H1 (cell line): ENCODE data around the gene SYTL1. TPM values are rescaled to one million over a fixed set of nuclear protein-coding genes. Genes with fewer than 3 reads are reported as not detected.

ENCODE experiments used
- CTCF ChIA-PET: fragments of 300-600 bp; sonication (Branson Sonifier 250); formaldehyde crosslinking; loops from one replicate; lab custom pipeline; 2021; ENCODE audit not compliant: partially characterized antibody; lab: Charles Lee
- POLR2A ChIA-PET: fragments of 300-600 bp; sonication (Branson Sonifier 250); formaldehyde crosslinking; loops from one replicate; lab custom pipeline; 2021; ENCODE audit warnings: inconsistent platforms; ENCODE audit not compliant: partially characterized antibody; lab: Charles Lee
- DNase-seq, 2 experiments: peaks; one replicate each; pipeline versions ENCODE4 v3.0.0 to v3.0.0-alpha.2; 2010 to 2022; ENCODE audit warnings: low spot score in 2 of 2, low read depth in 1 of 2, mixed read lengths in 1 of 2
- FAIRE-seq: peaks from 2 replicates; lab custom pipeline; 2011; peaks lifted over from hg19 to GRCh38; lab: Jason Lieb, UNC
- H2AFZ ChIP-seq: 2 replicates; pipeline ENCODE4 v1.8.1; 2012; ENCODE audit warnings: low read length, inconsistent platforms
- H2AK5ac ChIP-seq: 2 replicates; pipeline ENCODE4 v1.6.1; 2013; ENCODE audit warnings: low read depth, low read length
- H2BK120ac ChIP-seq: replicated peaks from 2 replicates; pipeline ENCODE3; 2013; ENCODE audit warnings: low read depth, low read length, inconsistent platforms
- H2BK12ac ChIP-seq: 2 replicates; pipeline ENCODE4 v1.6.1; 2013; ENCODE audit warnings: low read depth, low read length
- H2BK15ac ChIP-seq: 2 replicates; pipeline ENCODE4 v1.6.1; 2013; ENCODE audit warnings: low read length
- H2BK20ac ChIP-seq: 2 replicates; pipeline ENCODE4 v1.6.1; 2013; ENCODE audit warnings: low read length
- H2BK5ac ChIP-seq: 2 replicates; pipeline ENCODE4 v1.6.1; 2013; ENCODE audit warnings: low read depth, low read length
- H3K14ac ChIP-seq: 2 replicates; pipeline ENCODE4 v1.6.1; 2013; ENCODE audit warnings: inconsistent platforms; ENCODE audit not compliant: insufficient read length
- H3K18ac ChIP-seq: 2 replicates; pipeline ENCODE4 v1.6.1; 2013; ENCODE audit warnings: low read length; ENCODE audit errors: extremely low read depth
- H3K23ac ChIP-seq: 2 replicates; pipeline ENCODE4 v1.6.1; 2013; ENCODE audit warnings: inconsistent platforms; ENCODE audit not compliant: insufficient read length
- H3K23me2 ChIP-seq: 2 replicates; pipeline ENCODE4 v1.6.1; 2013; ENCODE audit warnings: low read depth, low read length
- H3K27ac ChIP-seq: 2 replicates; pipeline ENCODE4 v1.6.1; 2011; ENCODE audit warnings: low read depth, low read length, inconsistent platforms
- H3K27me3 ChIP-seq, 4 experiments: replicated peaks in 1 of 4; 1 replicate in 1 of 4; 2 replicates in 3 of 4; pipeline versions ENCODE4 v1.6.1 to v1.8.1; 2011 to 2013; ENCODE audit warnings: low read length in 3 of 4, mild to moderate bottlenecking in 3 of 4, inconsistent platforms in 2 of 4, mixed read lengths in 2 of 4, moderate library complexity in 1 of 4; ENCODE audit not compliant: control insufficient read depth in 3 of 4, insufficient read depth in 3 of 4; ENCODE audit errors: extremely low read depth in 1 of 4
- H3K36me3 ChIP-seq, 4 experiments: 2 replicates each; pipeline versions ENCODE4 v1.6.1 to v1.8.1; 2011 to 2013; ENCODE audit warnings: mild to moderate bottlenecking in 4 of 4, low read length in 3 of 4, moderate library complexity in 2 of 4, control low read depth in 1 of 4, inconsistent platforms in 1 of 4; ENCODE audit not compliant: insufficient read depth in 4 of 4, control insufficient read depth in 2 of 4
- H3K4ac ChIP-seq: replicated peaks from 2 replicates; pipeline ENCODE3; 2013; ENCODE audit warnings: low read length, low read depth, mixed read lengths, inconsistent platforms; ENCODE audit not compliant: insufficient read length
- H3K4me1 ChIP-seq, 4 experiments: replicated peaks in 1 of 4; 1 replicate in 1 of 4; 2 replicates in 3 of 4; pipeline versions ENCODE4 v1.6.1 to v1.8.1; 2011 to 2013; ENCODE audit warnings: low read length in 3 of 4, inconsistent platforms in 2 of 4, mixed read lengths in 1 of 4; ENCODE audit not compliant: insufficient read depth in 4 of 4, control insufficient read depth in 3 of 4
- H3K4me2 ChIP-seq, 2 experiments: 2 replicates each; pipeline versions ENCODE4 v1.6.1 to v1.8.1; 2011 to 2013; ENCODE audit warnings: low read depth in 2 of 2, low read length in 2 of 2, control low read depth in 1 of 2, inconsistent platforms in 1 of 2, mild to moderate bottlenecking in 1 of 2; ENCODE audit not compliant: insufficient read depth in 1 of 2
- H3K4me3 ChIP-seq, 4 experiments: fragments of 200-600, 300-600 bp in 1 of 4; sonication (generic), shearing (Covaris generic), sonication (Bioruptor Twin) in 1 of 4; 2 replicates each; pipeline versions ENCODE4 v1.5.1 to v1.8.1; 2011 to 2016; ENCODE audit warnings: low read length in 4 of 4, low read depth in 3 of 4, control low read depth in 2 of 4, inconsistent platforms in 2 of 4, mild to moderate bottlenecking in 2 of 4, mixed read lengths in 1 of 4, moderate library complexity in 1 of 4; ENCODE audit not compliant: insufficient read depth in 2 of 4; ENCODE audit errors: extremely low read depth in 1 of 4
- H3K56ac ChIP-seq: replicated peaks from 2 replicates; pipeline ENCODE3; 2013; ENCODE audit warnings: low read depth, mild to moderate bottlenecking, mixed read lengths, low read length, inconsistent platforms; ENCODE audit not compliant: insufficient read length
- H3K79me1 ChIP-seq: 2 replicates; pipeline ENCODE4 v1.6.1; 2013; ENCODE audit warnings: low read depth, low read length, control low read depth
- H3K79me2 ChIP-seq, 2 experiments: 2 replicates each; pipeline versions ENCODE4 v1.6.1 to v1.8.1; 2012 to 2013; ENCODE audit warnings: low read length in 2 of 2, mild to moderate bottlenecking in 2 of 2, inconsistent platforms in 1 of 2; ENCODE audit not compliant: insufficient read depth in 2 of 2, control insufficient read depth in 1 of 2
- H3K9ac ChIP-seq, 4 experiments: replicated peaks in 1 of 4; 1 replicate in 1 of 4; 2 replicates in 3 of 4; pipeline versions ENCODE4 v1.6.1 to v1.8.1; 2011 to 2013; ENCODE audit warnings: low read depth in 3 of 4, low read length in 3 of 4, control low read depth in 2 of 4, mild to moderate bottlenecking in 2 of 4, moderate library complexity in 2 of 4, inconsistent platforms in 1 of 4; ENCODE audit errors: extremely low read depth in 1 of 4
- H3K9me3 ChIP-seq, 2 experiments: 2 replicates each; pipeline versions ENCODE4 v1.6.1 to v1.8.1; 2012 to 2013; ENCODE audit warnings: mild to moderate bottlenecking in 2 of 2, moderate library complexity in 2 of 2, control low read depth in 1 of 2, inconsistent platforms in 1 of 2, low read depth in 1 of 2, low read length in 1 of 2, mixed read lengths in 1 of 2; ENCODE audit not compliant: insufficient read depth in 2 of 2
- H4K20me1 ChIP-seq, 2 experiments: replicated peaks in 1 of 2; 2 replicates each; pipeline versions ENCODE3 to v1.8.1; 2011 to 2013; ENCODE audit warnings: inconsistent platforms in 2 of 2, low read length in 2 of 2, mild to moderate bottlenecking in 1 of 2; ENCODE audit not compliant: insufficient read depth in 2 of 2, control insufficient read depth in 1 of 2
- H4K5ac ChIP-seq: 2 replicates; pipeline ENCODE4 v1.6.1; 2013; ENCODE audit warnings: low read length, low read depth, mixed read lengths, inconsistent platforms; ENCODE audit not compliant: insufficient read length
- H4K8ac ChIP-seq: 2 replicates; pipeline ENCODE4 v1.8.0; 2013; ENCODE audit warnings: mild to moderate bottlenecking, moderate library complexity, low read length, inconsistent platforms; ENCODE audit not compliant: insufficient read depth; ENCODE audit errors: extremely low read depth
- H4K91ac ChIP-seq: replicated peaks from 2 replicates; pipeline ENCODE3; 2013; ENCODE audit warnings: low read length, mixed read lengths, inconsistent platforms; ENCODE audit not compliant: insufficient read length
- ATF3 ChIP-seq: IDR thresholded peaks from 2 replicates; pipeline ENCODE4 v1.6.1; 2011; ENCODE audit warnings: low read depth, mild to moderate bottlenecking, low read length; ENCODE audit not compliant: insufficient read depth
- BCL11A ChIP-seq, 2 experiments: IDR thresholded peaks; one replicate each; pipeline ENCODE4 v1.6.1; 2011; ENCODE audit warnings: low read depth in 2 of 2, low read length in 2 of 2, mild to moderate bottlenecking in 2 of 2
- CTBP2 ChIP-seq: IDR thresholded peaks from 2 replicates; pipeline ENCODE4 v1.7.0; 2011; ENCODE audit warnings: borderline replicate concordance, mild to moderate bottlenecking, moderate library complexity, mixed read lengths, low read length; ENCODE audit not compliant: insufficient read depth, insufficient read length
- CTCF ChIP-seq, 3 experiments: IDR thresholded peaks; 1 replicate in 2 of 3; 2 replicates in 1 of 3; pipeline versions ENCODE4 v1.5.1 to v1.6.1; 2011; ENCODE audit warnings: low read length in 3 of 3, mild to moderate bottlenecking in 3 of 3, inconsistent platforms in 2 of 3, low read depth in 1 of 3, moderate library complexity in 1 of 3; ENCODE audit not compliant: insufficient read depth in 1 of 3; ENCODE audit errors: control extremely low read depth in 1 of 3
- HDAC6 ChIP-seq: IDR thresholded peaks from one replicate; pipeline ENCODE4 v1.7.1; 2012; ENCODE audit warnings: low read depth, mild to moderate bottlenecking, inconsistent platforms, low read length, moderate library complexity
- RAD21 ChIP-seq, 2 experiments: IDR thresholded peaks in 1 of 2; conservative IDR thresholded peaks in 1 of 2; 2 replicates each; pipeline ENCODE4 v1.6.1; 2011; ENCODE audit warnings: low read depth in 2 of 2, low read length in 2 of 2, improper control_type of control experiment in 1 of 2, inconsistent platforms in 1 of 2, mild to moderate bottlenecking in 1 of 2, moderate library complexity in 1 of 2
- WGBS, 2 experiments: shearing (Covaris generic) in 1 of 2; methylation state at CpG; one replicate each; pipeline versions ENCODE4 v1.1.6 to v1.1.7; 2013 to 2015; ENCODE audit warnings: low lambda C conversion rate in 2 of 2, mixed read lengths in 2 of 2, inconsistent platforms in 1 of 2, low coverage in 1 of 2, missing lambda C conversion rate in 1 of 2; ENCODE audit not compliant: insufficient replicate concordance in 2 of 2, insufficient coverage in 1 of 2, insufficient read length in 1 of 2; ENCODE audit errors: extremely low coverage in 1 of 2, missing lambda C conversion rate in 1 of 2; 5-methylcytosine and 5-hydroxymethylcytosine counted together
- polyA plus RNA-seq, 7 experiments: library from polyadenylated mRNA; depleted of rRNA in 3 of 7; stranded (reverse) in 5 of 7; unstranded in 2 of 7; fragments of >200 nt in 5 of 7; fragments of 200-250 nt in 2 of 7; gene quantifications; 1 replicate in 5 of 7; 2 replicates in 1 of 7; 4 replicates in 1 of 7; pipeline versions ENCODE4 v1.2.1 to v1.2.3, GENCODE V29; 2011 to 2013; ENCODE audit warnings: missing spikeins in 2 of 7, mixed read lengths in 2 of 7
- total RNA-seq: library from RNA; stranded (reverse); fragmentation: NEBNext Ultra II Directional; extraction: Animal tissue kit (Norgen Biotek cat#: 25700); gene quantifications from 2 replicates; pipeline ENCODE4 v1.2.1, GENCODE V29; 2021

SYTL1 gene
- total and polyA plus RNA-seq, 2 of the 8 experiments (the other 6 are each of a cell fraction or from before 2014, with no cell fraction given): 6.4 to 19.5 TPM

GRCh38 chr1:27296773-27297291 is 45.0 kb upstream of the SYTL1 start:
- POLR2A ChIA-PET: interaction anchor here (0.8 to 2.4 kb wide), 7 partner anchors 10 to 142 kb away, joined by 3 to 7 read pairs (median 4); partner anchors contain the start of genes MAP3K6 and SLC9A1
- no peaks in the 10 kb centered on the region; a peak in 1 of 8 replicates for H3K36me3 ChIP-seq
- 47% methylated on average over 10 of the region's 10 CpGs; no CpG with 5 or more reads in 1 of the 2 experiments for WGBS, 2 experiments

More at GRCh38 chr1:27296773-27297291, 45.0 kb upstream of the SYTL1 start:
- Histone ChIP-seq H4K5ac (no peak overlapping the region), H3K23me2 (no peaks in the 10 kb centered on the region), H3K4me2 (no peak overlapping the region), H4K20me1 (no peaks in the 10 kb centered on the region), H2BK120ac (no peak overlapping the region), H3K9ac (no peak overlapping the region), H4K91ac (no peak overlapping the region), H2AK5ac (no peak overlapping the region), H2BK5ac (no peak overlapping the region), H2BK12ac (0 out of 2 replicates have a peak overlapping the region, but pooled peaks have one; percentile 35), H3K4ac (no peak overlapping the region), H3K79me1 (no peaks in the 10 kb centered on the region), H3K79me2 (no peaks in the 10 kb centered on the region), H3K14ac (no peak overlapping the region), H3K27me3 (no peaks in the 10 kb centered on the region), H3K4me1 (peaks cover 0 to 19% (median 10%) of the 10 kb centered on the region in 4 experiments; a peak in 6 of 7 replicates), H3K27ac (no peak overlapping the region), H2BK20ac (no peak overlapping the region), H2AFZ (no peak overlapping the region), H3K9me3 (no peaks in the 10 kb centered on the region), H3K18ac (no peak overlapping the region), H3K4me3 (no peak overlapping the region), H4K8ac (no peak overlapping the region), H3K56ac (no peak overlapping the region), H2BK15ac (no peak overlapping the region), H3K23ac (no peak overlapping the region)
- TF ChIP-seq ATF3 (no peak), HDAC6 (no peak), RAD21 (IDR thresholded peaks at IDR 0.05 in 1 of 2, conservative IDR thresholded peaks at IDR 0.05 in 1 of 2; ENCODE audit: low read depth in 2 of 2, low read length in 2 of 2) (peak; percentile 50 to 64), BCL11A (IDR thresholded peaks at IDR 0.05; ENCODE audit: low read depth in 2 of 2, low read length in 2 of 2) (no peak), CTBP2 (no peak), CTCF (IDR thresholded peaks at IDR 0.05; ENCODE audit: control extremely low read depth in 1 of 3, insufficient read depth in 1 of 3, low read depth in 1 of 3, low read length in 3 of 3) (peak; percentile 71 to 84 (median 83))
- FAIRE-seq (peak; percentile 58), DNase-seq (peak in 1 of 2 experiments; percentile 94)
- CTCF ChIA-PET: interaction anchor here (0.5 to 17.9 kb wide), 64 partner anchors 9 to 527 kb away, joined by 3 to 321 read pairs (median 4); partner anchors contain the start of genes AHDC1, CD164L2, GPR3 and MAP3K6
